Adipose tissue (tissue), 3 donors: Measurements from ENCODE around the gene PHACTR3. TPM values are rescaled to one million over a fixed set of nuclear protein-coding genes. Genes with fewer than 3 reads are reported as not detected.

Experiments
- H3K27ac ChIP-seq: one replicate; pipeline ENCODE4 v1.5.1; 2013; ENCODE audit warnings: low read depth, low read length
- WGBS, 3 donors: extraction: QIAGEN DNeasy Blood & Tissue Kit; methylation state at CpG; one replicate each; pipeline ENCODE4 v1.1.7; 2013; 5-methylcytosine and 5-hydroxymethylcytosine counted together
- polyA plus RNA-seq, 3 donors: library from polyadenylated mRNA; stranded (reverse); fragments of 200-250 nt; gene quantifications; one replicate each; pipeline ENCODE4 v1.2.3, GENCODE V29; 2013
- donor health status: healthy with polysubstance abuse.
- donor health status: Bipolar disorder and iron deficiency.
- donor health status: healthy.

Gene PHACTR3
- polyA plus RNA-seq, 3 donors, result 0.10 to 0.42 TPM; not detected in 1

DNA sequence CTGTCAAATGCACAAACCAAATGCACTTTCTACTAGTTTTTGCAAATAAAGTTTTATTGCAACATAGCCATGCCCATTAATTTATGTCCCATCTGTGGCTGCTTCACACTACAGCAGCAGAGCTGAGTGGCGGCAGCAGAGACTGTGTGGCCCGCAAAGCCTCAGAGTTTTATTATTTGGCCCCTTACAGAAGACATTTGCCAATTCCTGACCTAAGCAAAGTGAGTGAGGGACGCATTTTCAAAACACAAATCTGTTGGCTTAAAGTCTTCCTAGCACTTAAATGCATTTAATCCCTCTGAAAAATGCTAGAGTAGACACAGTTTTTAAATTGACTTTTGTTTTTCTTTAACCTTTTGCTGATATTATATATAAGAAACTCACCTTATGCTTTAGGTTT, 126.4 kb downstream of the PHACTR3 start:
- WGBS, 3 donors, result 73 to 85% (median 76%) methylated on average over 3 of the region's 3 CpGs
- no peak overlapping the region for H3K27ac ChIP-seq

DNA sequence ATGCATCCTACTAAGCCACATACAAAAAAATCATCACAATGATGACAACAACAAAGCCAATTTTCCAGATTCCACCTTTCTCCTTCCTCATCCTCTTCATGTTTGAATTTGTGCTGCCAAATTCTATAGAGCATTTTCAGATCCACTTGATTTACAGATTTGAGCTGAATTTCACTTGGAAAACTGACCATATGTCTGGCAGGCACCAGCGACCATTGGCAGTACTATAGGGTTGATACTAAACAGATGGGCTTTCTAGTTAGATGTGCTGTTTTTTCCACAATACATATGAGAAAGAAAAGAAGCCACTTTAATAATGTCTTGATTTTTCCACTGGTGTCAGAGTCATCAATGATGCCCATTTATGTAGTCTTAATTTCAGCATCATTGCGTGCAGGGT, 127.0 kb downstream of the PHACTR3 start:
- no peak overlapping the region for H3K27ac ChIP-seq
- WGBS, 3 donors, result 72 to 82% (median 81%) methylated on average over 2 of the region's 2 CpGs

- WGBS, 3 donors, result 44 to 49% (median 48%) methylated on average over 3 of the region's 3 CpGs
- no peak overlapping the region for H3K27ac ChIP-seq
Observed at GRCh38 chr20:59733351-59733750, 129.0 kb downstream of the PHACTR3 start.

DNA sequence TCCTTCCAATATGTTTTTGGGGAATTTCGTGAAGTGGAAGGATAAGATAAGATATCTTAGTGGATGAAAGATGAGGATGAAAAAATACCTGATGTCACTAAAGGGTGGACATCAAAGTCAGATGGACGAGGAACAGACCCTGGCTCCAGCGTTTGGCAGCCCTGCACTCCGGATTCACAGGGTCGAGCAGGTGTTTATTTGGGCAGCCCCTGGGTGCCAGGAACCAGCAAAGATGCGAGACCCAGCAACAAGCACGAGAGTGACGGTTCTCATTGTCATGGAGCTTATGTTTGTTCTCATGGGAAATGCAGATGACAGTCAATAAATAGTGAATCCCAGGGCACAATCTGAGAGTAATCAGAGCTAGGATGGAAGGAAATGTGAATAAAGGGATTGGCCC, 131.1 kb downstream of the PHACTR3 start:
- WGBS, 3 donors, result 38 to 54% (median 48%) methylated on average over 8 of the region's 8 CpGs
- no peak overlapping the region for H3K27ac ChIP-seq

DNA sequence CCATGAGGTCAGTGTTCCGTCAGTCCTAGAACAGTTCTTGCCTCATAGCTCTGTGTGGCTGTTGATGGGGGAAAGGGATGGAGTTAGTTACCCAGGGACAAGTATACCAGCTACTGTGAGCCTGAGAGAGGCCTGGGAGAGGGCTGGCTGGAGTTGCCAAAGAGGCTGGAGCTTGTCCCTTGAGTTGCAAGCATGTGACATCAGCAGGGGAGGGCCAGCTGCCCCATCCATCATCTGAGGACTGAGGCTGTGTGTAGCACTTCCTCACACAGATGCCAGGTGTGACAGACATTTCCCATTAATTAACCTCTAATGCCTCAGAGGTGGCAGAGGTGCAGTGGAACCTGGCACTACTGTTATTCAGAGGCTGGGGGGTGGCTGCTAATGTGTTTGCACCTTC, 131.6 kb downstream of the PHACTR3 start:
- WGBS, 3 donors, result 54 to 63% (median 56%) methylated on average over 1 of the region's 1 CpG

GRCh38 chr20:59736366-59736765, 132.0 kb downstream of the PHACTR3 start:
- WGBS, 3 donors, result 64 to 82% (median 80%) methylated on average over 10 of the region's 10 CpGs
- no peak overlapping the region for H3K27ac ChIP-seq

More for the DNA sequence above, 131.6 kb downstream of the PHACTR3 start:
- no peak overlapping the region for H3K27ac ChIP-seq

DNA sequence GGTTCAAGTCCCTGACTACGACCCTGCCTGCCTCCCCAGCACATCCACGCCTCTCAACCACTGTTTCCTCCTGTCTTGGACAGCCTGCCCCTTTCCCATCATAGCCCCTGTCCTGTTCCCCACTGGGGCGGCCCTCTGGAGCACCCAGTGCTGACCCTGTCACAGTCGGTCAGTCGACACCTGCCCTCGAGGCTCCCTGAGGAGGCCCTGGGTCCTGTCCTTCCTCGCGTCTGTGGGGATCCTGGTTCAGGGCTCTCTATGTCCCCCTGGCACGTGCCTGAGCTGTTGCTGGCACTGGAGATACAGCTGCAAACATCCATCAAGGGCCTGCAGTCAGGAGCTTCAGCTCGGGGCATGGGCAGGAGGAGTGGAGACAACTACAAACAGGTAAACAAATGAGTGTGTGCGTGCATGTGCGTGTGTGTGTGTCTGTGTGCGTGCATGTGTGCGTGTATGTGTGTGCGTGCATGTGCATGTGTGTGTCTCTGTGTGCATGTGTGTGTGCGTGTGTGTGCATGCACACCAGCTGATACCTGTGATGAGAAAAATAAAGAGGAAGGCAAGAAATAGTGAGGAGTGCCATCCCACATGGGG, 132.8 kb downstream of the PHACTR3 start:
- H3K27ac ChIP-seq, result no peak overlapping the region
- WGBS, 3 donors, result 63 to 77% (median 71%) methylated on average over 16 of the region's 16 CpGs

DNA sequence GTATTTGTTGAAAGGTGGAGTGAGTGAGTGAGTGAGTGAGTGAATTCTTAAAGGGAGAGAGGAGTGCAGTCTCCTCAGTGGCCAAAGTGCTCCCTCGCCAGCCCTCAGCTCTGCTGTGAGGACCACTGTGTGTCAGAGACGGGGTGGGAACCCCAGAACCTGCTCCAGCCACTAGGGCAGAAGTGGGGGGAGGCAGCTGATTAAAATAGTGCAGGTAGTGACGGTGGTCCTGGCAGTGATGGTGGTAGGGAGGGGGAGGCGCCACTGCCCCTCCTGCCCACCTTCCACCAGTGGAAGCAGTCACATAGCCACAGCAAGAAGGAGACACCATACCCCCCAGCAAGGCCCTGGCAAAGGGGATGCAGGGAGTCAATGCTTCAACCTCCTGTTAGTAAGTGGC, 133.5 kb downstream of the PHACTR3 start:
- H3K27ac ChIP-seq, result no peak overlapping the region
- WGBS, 3 donors, result 75 to 79% (median 76%) methylated on average over 4 of the region's 4 CpGs

DNA sequence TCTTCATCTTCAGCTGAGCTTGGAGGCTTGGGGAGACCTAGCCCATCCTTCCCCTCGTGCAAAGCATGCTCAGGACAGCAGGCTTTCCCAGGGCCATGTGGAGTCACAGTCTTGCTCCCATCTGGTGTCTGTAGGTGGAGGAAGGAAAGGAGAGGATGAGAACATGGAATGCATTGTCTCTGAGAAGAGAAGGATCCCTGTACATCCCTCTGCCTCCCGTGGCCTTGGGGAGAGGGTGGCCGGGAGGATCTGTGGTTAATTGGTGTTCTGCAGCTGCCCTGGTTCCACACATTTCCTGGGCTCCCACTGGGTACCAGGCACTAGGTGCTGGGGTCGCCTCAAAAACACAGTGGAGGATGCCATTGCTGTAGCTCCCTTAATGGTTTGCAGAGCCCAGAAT, 134.5 kb downstream of the PHACTR3 start:
- H3K27ac ChIP-seq, result no peak overlapping the region
- 40 to 63% (median 58%) methylated on average over 4 of the region's 4 CpGs for WGBS, 3 donors

- WGBS, 3 donors, result 70 to 84% (median 77%) methylated on average over 7 of the region's 7 CpGs
- no peak overlapping the region for H3K27ac ChIP-seq
Observed at GRCh38 chr20:59740621-59741020, 136.3 kb downstream of the PHACTR3 start.

- WGBS, 3 donors, result 77 to 86% (median 82%) methylated on average over 12 of the region's 12 CpGs
- H3K27ac ChIP-seq, result no peak overlapping the region
Observed at GRCh38 chr20:59741073-59741472, 136.7 kb downstream of the PHACTR3 start.

- no peak overlapping the region for H3K27ac ChIP-seq
- WGBS, 3 donors, result 76 to 89% (median 87%) methylated on average over 24 of the region's 24 CpGs
Observed at GRCh38 chr20:59742351-59743095, 138.2 kb downstream of the PHACTR3 start.

DNA sequence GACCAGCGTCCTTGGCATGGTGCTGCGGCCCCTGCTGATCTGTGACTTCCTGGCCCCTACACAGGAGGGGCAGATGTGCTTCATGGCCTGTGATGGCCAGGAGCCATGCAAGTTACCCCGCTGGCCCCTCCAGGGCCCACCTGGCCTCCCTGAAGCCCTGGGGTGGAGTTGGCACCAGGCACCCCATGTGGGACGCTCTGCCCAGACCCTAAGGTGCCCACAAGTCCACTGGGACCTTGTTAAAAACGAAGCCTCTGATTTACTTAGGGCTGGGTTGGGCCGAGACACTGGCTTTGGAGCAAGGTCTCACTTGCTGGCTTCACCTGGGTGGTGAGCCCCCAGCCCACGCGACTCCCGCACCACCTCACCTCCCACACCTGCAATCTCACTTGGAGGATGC, 139.0 kb downstream of the PHACTR3 start:
- no peak overlapping the region for H3K27ac ChIP-seq
- 70 to 87% (median 87%) methylated on average over 9 of the region's 9 CpGs for WGBS, 3 donors

GRCh38 chr20:59743767-59744485, 139.6 kb downstream of the PHACTR3 start:
- H3K27ac ChIP-seq, result no peak overlapping the region
- WGBS, 3 donors, result 66 to 73% (median 72%) methylated on average over 21 of the region's 21 CpGs

GRCh38 chr20:59744756-59745155, 140.4 kb downstream of the PHACTR3 start:
- WGBS, 3 donors, result 64 to 71% (median 68%) methylated on average over 11 of the region's 11 CpGs
- no peak overlapping the region for H3K27ac ChIP-seq

GRCh38 chr20:59745201-59745600, 140.9 kb downstream of the PHACTR3 start:
- no peak overlapping the region for H3K27ac ChIP-seq
- WGBS, 3 donors, result 72 to 85% (median 80%) methylated on average over 9 of the region's 9 CpGs

DNA sequence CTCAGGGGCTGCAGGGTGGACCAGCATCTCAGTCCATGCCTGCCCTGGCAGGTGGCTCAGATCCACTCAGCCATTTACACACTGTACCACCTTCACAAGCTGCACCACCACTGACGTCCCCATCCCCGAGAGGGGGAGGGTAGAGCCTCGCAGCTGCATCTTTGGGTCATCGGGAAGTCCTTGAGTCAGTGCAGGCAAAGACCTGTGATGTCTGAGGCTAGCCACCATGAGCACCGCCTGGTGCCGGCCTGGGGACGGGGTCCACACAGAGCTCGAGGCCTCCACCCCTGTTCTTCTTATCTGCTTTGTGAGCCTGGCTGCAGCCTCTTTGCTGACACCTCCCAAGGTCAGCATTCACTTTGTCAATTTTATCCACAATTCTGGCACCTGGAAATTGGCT, 141.4 kb downstream of the PHACTR3 start:
- WGBS, 3 donors, result 53 to 84% (median 78%) methylated on average over 8 of the region's 8 CpGs
- no peak overlapping the region for H3K27ac ChIP-seq

- H3K27ac ChIP-seq, result no peak overlapping the region
- 76 to 91% (median 83%) methylated on average over 4 of the region's 4 CpGs for WGBS, 3 donors
Observed at GRCh38 chr20:59746155-59746554, 141.8 kb downstream of the PHACTR3 start.

- no peak overlapping the region for H3K27ac ChIP-seq
- WGBS, 3 donors, result 71 to 76% (median 71%) methylated on average over 12 of the region's 12 CpGs
Observed at GRCh38 chr20:59747671-59748515, 143.6 kb downstream of the PHACTR3 start.
